RWPE2 (cell line): ENCODE results near the gene CDK11B.
"Not testable (repeated sequence)": the region's sequence is repeated elsewhere in the genome, so short reads cannot be mapped to it uniquely, and the experiment has no call there.

Source experiments
- ATAC-seq: fragments of 200-7000 bp; cut with Tn5 transposase; 3 replicates; pipeline ENCODE4 v1.9.1; 2021; ENCODE audit warnings: low read depth
- DNase-seq: peaks from one replicate; pipeline ENCODE4 v3.0.0-alpha.2; 2020; ENCODE audit warnings: low spot score
- H3K27ac ChIP-seq: fragments of 450-650 bp; 2 replicates; pipeline ENCODE4 v1.5.1; 2017; ENCODE audit warnings: mild to moderate bottlenecking; ENCODE audit not compliant: poor library complexity, severe bottlenecking
- H3K27me3 ChIP-seq: fragments of 250-450 bp; sonication (Bioruptor Pico); 2 replicates; pipeline ENCODE4 v1.5.1; 2021; ENCODE audit warnings: mild to moderate bottlenecking, moderate library complexity; ENCODE audit not compliant: insufficient read depth, poor library complexity, severe bottlenecking
- H3K36me3 ChIP-seq: fragments of 250-450 bp; sonication (Bioruptor Pico); 2 replicates; pipeline ENCODE4 v1.5.1; 2020; ENCODE audit warnings: low read depth, mild to moderate bottlenecking, moderate library complexity
- H3K4me1 ChIP-seq: fragments of 250-450 bp; sonication (Bioruptor Pico); 2 replicates; pipeline ENCODE4 v1.5.1; 2021; ENCODE audit warnings: mild to moderate bottlenecking, moderate library complexity; ENCODE audit not compliant: insufficient read depth, poor library complexity, severe bottlenecking
- H3K4me3 ChIP-seq: fragments of 250-450 bp; sonication (Bioruptor Pico); 2 replicates; pipeline ENCODE4 v1.5.1; 2021; ENCODE audit warnings: mild to moderate bottlenecking, moderate library complexity; ENCODE audit not compliant: severe bottlenecking
- H3K9me3 ChIP-seq: fragments of 250-450 bp; sonication (Bioruptor Pico); 2 replicates; pipeline ENCODE4 v1.5.1; 2021; ENCODE audit warnings: mild to moderate bottlenecking, moderate library complexity; ENCODE audit not compliant: severe bottlenecking

The CDK11B gene

DNA sequence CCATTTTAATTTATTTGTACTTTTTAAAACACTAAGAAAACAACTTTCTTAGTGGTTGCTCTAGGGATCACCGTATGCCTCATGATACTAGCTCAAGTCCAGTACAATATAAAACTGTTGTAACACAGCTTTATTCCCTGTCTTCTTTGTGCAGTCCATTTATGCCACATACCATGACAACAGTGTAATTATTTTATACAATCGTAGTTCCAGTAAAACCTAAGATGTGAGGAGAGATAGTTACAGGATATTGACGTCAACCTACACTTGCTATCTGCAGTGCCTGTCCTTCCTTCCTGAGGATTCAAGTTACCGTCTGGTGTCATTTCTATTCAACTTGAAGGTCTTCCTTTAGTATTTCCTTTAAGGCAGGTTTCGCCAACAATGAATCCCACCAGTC lies 12.5 kb downstream of the CDK11B start:
- not testable (repeated sequence) for H3K4me3 ChIP-seq, H3K27ac ChIP-seq, H3K9me3 ChIP-seq, ATAC-seq, H3K36me3 ChIP-seq, DNase-seq, H3K4me1 ChIP-seq, H3K27me3 ChIP-seq

DNA sequence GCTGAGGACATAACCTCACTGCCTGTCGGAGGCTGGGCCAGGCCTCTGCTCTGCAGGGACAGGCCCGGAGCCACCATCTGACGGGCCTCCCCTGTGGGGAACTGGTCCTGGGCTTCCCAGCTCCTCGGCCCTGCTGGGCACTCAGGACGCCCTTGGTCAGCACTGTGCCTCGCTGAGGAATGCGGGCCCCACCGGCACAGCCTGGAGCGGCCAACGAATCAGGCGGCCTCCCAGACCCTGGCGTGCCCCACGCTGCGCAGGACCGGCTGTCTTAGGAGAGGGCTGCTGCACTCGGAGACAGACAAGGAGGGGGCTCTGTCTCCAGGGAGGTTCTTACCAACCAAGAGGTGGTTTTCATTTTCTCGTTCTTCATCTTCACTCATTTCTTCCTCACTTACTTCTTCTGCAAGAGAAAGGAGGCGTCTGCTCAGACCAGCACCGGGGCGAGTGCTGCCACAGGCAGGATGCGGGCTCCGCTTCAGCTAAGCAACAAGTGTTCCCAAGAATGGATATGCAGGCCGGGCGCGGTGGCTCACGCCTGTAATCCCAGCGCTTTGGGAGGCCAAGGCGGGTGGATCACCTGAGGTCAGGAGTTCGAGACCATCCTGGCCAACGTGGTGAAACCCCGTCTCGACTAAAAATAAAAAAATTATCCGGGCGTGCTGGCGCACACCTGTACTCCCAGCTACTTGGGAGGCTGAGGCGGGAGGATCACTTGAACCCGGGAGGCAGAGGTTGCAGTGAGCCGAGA lies 17.9 kb downstream of the CDK11B start:
- DNase-seq, H3K4me3 ChIP-seq, H3K9me3 ChIP-seq: not testable (repeated sequence)

DNA sequence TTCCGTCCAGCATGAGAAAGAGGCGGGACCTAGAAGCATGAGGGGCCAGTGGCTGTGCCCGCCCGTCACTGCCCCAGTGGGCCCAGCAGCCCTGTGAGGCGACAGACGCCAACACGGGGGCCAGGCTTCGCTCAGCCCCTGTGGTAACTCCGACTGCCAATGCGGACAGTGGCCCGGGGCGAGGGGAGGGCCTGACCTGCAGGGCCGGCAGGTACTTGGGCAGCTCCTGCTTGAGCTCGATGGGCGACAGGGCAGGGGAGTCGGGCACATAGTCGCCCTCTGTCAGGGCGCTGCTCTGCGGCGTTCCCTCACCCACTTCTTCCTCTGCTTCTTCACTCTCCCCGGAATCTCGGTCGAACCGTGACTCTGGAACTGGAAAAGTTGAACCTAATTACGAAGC lies 18.7 kb downstream of the CDK11B start:
- not testable (repeated sequence) for DNase-seq, H3K4me1 ChIP-seq, H3K4me3 ChIP-seq, H3K36me3 ChIP-seq, H3K27me3 ChIP-seq, H3K9me3 ChIP-seq, ATAC-seq, H3K27ac ChIP-seq

More for the DNA sequence above, 17.9 kb downstream of the CDK11B start:
- not testable (repeated sequence) for ATAC-seq, H3K27ac ChIP-seq, H3K36me3 ChIP-seq, H3K27me3 ChIP-seq, H3K4me1 ChIP-seq

DNA sequence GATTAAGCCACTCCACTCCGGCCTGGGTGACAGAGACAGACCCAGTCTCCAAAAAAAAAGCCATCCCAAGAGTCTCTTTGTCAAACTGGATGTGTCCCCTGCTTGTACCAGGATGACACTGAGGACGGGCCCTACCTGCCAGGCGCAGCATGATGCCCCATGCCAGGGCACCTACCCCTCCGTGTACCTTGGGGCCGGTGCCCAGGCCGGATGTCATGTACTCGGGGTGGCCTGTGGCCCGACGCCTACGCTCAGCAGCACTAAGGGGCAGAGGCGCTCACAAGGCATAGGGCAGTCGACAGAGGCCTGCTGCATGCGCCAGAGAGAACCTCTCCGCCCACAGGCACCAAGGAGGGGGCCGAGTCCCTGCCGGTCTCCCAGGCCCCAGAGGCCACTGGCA lies 19.4 kb downstream of the CDK11B start:
- H3K36me3 ChIP-seq, H3K4me3 ChIP-seq, H3K4me1 ChIP-seq, H3K27ac ChIP-seq, H3K9me3 ChIP-seq, DNase-seq, ATAC-seq, H3K27me3 ChIP-seq: not testable (repeated sequence)

DNA sequence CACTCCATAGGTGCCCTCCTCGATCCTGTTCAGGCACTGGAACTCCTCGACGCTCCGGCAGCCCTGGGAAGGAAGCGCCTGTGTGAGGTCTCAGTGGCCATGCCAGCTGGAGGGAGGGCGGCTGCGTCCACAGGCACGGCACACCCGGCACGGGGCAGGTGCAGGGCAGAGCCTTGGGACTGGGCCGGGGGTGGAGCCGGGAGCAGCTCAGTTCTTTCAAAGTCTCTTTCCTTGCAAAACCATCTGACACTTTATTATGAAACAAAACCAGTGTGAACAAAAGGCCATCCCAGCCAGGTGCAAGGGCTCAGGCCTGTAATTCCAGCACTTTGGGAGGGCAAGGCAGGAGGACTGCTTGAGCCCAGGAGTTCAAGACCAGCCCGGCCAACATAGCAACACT lies 20.3 kb downstream of the CDK11B start:
- not testable (repeated sequence) for ATAC-seq, DNase-seq, H3K9me3 ChIP-seq, H3K27me3 ChIP-seq, H3K27ac ChIP-seq, H3K4me3 ChIP-seq, H3K4me1 ChIP-seq, H3K36me3 ChIP-seq

DNA sequence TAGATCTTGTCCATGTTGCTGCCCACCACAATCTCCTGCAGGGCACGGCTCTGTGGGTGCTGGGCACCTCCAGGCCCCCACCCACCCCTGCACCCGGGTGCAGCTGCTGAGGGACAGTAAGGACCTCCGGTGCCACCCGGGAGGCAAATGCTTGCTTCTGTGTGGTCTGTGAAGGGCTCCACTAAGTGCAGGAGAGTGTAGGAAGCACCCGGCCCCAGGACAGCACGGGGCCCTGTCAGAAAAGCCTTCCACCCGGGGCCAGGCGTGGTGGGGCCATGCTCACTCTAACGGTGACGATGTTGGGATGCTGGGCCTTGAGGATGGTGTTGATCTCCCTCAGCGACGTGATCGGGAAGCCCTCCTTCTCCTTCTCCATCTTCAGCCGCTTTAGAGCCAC lies 21.3 kb downstream of the CDK11B start:
- H3K4me1 ChIP-seq, H3K4me3 ChIP-seq, H3K36me3 ChIP-seq, H3K27me3 ChIP-seq, DNase-seq, ATAC-seq, H3K27ac ChIP-seq, H3K9me3 ChIP-seq: not testable (repeated sequence)

DNA sequence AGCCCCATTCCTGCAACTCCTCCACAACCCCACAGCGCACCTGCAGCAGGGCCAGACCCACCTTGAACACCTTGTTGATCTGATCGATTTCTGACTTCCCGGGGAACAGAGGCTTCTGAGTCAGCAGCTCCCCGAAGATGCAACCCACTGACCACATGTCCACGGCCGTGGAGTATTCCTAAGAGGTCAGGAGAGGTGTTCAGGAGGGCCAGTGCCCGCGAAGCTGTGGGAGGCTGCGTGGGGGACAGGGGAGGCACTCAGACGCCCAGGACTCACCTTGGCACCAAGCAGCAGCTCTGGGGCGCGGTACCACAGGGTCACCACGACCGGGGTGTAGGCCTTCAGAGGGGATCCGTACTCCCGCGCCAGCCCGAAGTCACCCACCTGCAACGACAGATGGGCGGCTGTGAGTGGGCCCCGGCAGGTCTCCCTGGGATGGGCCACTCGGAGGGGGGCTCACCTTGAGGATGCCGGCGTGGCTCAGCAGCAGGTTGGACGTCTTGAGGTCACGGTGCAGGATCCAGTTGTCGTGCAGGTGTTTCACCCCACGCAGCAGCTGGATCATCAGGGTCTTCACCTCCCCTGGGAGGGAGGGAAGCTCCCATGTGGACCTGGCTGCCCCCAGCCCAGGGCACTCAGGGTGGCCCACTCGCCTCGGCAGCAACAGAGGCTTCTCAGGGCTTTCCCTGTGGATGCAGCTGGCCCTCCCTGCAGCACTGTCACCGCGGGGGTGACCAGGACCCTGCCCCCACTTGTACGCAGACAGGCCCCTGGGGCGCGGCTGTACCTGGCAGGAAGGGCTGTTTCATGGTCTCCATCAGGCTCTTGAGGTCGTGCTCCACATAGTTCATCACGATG lies 22.0 kb downstream of the CDK11B start:
- H3K9me3 ChIP-seq, H3K4me1 ChIP-seq, H3K4me3 ChIP-seq, H3K36me3 ChIP-seq, ATAC-seq, DNase-seq, H3K27me3 ChIP-seq, H3K27ac ChIP-seq: not testable (repeated sequence)

DNA sequence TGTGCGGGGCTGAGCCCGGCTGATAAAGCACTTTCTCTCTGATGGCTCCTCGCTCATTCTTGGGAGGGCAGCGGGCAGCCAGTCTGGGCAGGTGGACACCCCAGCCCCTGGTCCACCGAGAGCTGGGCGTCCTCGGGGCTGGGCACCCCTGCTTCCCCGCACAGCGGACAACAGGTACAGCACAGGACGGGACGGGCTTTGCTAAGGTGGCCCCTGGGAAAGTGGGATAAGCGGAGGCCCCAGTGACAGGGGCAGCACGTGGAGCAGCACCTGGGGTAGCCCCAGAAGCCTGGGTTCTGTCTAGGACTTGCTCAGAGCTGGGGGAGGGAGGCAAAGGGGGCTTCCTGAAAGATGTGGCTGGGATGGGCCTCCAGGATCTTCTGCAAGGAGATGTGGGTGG lies 24.2 kb downstream of the CDK11B start:
- not testable (repeated sequence) for H3K36me3 ChIP-seq, H3K27ac ChIP-seq, DNase-seq, ATAC-seq, H3K9me3 ChIP-seq, H3K4me1 ChIP-seq, H3K4me3 ChIP-seq
- H3K27me3 ChIP-seq, result peaks cover 18% of the 10 kb centered on the region

DNA sequence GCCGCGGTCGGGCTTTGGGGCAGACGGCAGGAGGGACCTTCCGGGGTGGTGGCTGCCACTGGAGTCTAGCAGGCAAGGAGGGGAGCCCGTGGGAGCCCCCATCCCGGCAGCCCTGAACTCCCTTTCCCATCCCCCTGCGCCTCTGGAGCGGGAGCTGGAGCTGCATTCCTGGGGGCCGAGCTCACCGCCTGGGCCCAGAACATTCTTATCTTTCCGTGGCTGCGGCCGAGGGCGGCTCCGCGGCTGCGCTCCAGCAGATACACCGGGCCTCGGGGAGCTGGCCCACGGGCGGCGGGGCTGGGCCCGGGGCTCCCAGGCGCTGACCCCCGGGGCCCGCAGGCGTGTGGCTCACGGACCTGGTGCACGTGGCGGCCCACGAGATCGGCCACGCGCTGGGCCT lies 25.4 kb downstream of the CDK11B start:
- ATAC-seq, result peak; percentile 36; the same call in 1 of the 3 replicates

More for the DNA sequence above, 25.4 kb downstream of the CDK11B start:
- H3K27me3 ChIP-seq, result peaks cover 18% of the 10 kb centered on the region
- DNase-seq, H3K36me3 ChIP-seq, H3K4me1 ChIP-seq, H3K4me3 ChIP-seq, H3K9me3 ChIP-seq, H3K27ac ChIP-seq: not testable (repeated sequence)
